NCI-H2107 treated with DMSO at 0.1 percent for 48 hours (cell line): Measurements from ENCODE around the gene CUX1.
"Not testable (repeated sequence)": the region's sequence is repeated elsewhere in the genome, so short reads cannot be mapped to it uniquely, and the experiment has no call there.

Experiments used
- DNase-seq: peaks from one replicate; lab custom pipeline; 2025; ENCODE audit not compliant: unreplicated experiment; lab: John Stamatoyannopoulos, UW

The CUX1 gene

DNA sequence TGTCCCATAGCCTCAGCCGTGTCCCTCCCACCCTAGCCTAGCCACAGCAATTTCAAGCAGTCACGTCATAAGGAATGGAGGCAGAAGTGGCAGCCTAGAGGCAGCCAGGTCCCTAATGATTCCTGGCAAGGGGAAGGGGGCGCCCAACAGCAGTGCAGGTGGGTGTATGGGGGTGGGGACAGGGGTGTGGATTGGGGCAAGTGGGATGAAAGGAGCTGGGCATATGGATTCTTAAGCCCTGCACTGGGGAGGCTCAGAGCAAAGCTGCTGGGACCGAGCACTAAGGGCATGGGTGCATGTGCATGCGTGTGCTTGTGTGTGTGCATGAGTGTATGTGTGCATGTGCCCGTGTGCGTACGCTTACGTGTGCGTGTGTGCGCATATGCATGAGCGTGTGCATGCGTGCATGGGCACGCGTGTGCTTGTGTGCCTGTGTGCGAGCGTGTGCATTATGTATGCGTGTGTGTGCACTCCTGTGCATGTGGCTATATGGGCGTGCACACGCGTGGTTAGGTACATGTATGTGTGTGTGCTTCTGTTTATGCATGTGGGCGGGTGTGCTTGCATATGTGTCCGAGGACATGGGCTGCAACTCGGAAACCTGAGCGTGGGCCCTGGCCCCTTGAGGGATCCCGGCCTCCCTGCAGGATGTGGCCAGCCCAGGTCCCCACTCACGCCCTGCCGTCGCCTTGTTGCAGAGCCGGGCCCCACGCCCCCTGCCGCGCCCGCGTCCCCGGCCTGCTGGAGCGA is 503.4 kb downstream of the CUX1 start:
- DNase-seq: no peak

DNA sequence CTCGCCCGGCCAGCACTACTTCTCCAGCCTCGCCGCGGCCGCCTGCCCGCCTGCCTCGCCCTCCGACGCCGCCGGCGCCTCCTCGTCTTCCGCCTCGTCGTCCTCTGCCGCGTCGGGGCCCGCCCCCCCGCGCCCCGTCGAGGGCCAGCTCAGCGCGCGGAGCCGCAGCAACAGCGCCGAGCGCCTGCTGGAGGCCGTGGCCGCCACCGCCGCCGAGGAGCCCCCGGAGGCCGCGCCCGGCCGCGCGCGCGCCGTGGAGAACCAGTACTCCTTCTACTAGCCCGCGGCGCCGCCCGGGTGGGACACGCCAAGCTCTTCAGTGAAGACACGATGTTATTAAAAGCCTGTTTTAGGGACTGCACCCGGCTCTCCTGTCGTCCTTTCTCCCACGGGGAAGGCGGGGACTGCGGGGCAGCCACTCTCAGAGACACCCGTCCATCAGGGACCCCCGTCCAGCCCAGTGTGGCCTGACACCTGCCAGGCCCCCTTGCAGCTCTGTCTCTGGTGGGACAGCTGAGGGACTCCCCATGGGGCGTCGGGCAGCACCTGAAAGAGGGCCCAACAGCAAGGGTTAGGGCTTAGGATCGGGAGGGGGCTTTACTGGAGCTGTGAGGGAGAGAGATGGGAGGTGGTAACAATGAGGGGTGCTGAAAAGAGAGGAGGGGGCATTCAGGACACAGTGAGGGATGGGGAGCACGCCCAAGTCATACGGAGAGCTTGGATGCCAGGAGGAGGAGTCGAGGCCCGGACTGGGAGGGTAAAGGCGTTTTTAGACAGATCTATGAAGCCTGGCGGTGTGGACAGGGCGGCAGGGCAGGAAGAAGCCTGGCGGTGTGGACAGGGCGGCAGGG is 504.1 kb downstream of the CUX1 start:
- DNase-seq: no peak

GRCh38 chr7:102322202-102322715 is 504.8 kb downstream of the CUX1 start:
- no peak for DNase-seq

- DNase-seq: no peak
These were observed 506.4 kb downstream of the CUX1 start for GRCh38 chr7:102323914-102324195.

GRCh38 chr7:102325106-102325505 is 507.7 kb downstream of the CUX1 start:
- DNase-seq: not testable (repeated sequence)

DNA sequence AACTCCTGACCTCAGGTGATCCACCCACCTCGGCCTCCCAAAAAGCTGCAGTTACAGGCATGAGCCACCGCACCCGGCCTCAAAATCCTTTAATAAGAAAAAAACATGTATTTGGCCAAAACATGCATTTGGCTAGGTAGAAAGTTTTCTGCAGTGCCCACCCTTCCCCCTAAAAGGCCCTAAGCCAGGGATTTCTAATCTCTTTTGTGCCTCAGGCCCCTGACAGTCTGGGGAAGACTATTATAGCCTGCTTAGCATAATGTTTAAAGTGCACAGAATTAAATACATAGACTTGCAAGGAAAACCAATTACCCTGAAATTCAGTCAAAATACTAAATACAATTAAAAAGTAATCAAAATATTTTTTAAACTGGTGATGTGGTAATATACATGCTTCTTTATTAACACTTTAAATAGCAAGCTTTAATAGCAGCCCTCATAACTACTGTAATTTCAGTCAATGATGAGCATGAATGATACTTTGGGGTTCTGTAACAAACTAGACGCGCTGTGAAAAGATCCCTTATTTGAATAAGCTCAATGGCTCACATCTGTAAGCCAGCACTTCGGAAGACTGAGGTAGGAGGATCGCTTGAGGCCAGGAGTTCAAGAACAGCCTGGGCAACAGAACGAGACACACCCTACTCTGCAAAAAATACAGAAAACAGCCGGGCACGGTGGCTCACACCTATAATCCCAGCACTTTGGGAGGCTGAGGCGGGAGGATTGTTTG is 508.9 kb downstream of the CUX1 start:
- no peak for DNase-seq

DNA sequence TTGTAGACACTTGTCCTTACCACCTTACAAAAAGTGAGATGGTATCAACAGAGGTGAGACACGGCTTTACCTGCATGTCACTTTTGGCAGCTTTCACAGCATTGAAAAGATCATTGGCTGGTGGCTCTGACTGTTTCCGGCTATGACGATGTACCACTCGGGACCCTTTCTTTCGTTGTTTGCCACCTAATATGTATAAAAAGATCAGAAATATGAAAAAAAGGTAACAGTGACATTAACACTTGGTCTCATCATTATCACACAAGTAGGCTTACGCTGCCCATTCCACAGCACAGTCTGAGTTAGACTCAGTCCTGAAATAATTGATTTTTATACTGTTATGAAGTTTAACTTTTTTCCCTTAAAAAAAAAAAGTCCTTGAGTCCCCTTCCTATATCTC is 509.8 kb downstream of the CUX1 start:
- not testable (repeated sequence) for DNase-seq

- DNase-seq: not testable (repeated sequence)
These were observed 511.4 kb downstream of the CUX1 start for GRCh38 chr7:102328863-102329262.

DNA sequence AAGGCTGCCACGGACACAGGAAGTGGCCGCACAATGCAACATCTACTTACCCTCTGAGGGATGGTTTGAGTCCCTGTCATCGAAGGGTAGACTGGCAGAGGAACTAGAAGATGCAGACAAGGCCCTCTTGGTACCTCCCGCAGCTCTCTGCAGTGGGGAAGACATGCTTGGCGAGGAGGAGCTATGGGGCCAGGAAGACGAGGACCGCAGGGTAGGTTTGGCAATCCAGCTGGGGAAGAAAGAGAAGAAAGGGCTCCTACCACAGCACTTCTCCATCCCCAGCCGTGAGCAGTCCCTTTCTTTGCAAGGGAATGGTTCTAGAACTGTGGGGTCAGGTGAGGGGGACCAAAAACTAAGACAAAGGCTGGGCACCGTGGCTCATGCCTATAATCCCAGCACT is 511.9 kb downstream of the CUX1 start:
- DNase-seq: not testable (repeated sequence)

DNA sequence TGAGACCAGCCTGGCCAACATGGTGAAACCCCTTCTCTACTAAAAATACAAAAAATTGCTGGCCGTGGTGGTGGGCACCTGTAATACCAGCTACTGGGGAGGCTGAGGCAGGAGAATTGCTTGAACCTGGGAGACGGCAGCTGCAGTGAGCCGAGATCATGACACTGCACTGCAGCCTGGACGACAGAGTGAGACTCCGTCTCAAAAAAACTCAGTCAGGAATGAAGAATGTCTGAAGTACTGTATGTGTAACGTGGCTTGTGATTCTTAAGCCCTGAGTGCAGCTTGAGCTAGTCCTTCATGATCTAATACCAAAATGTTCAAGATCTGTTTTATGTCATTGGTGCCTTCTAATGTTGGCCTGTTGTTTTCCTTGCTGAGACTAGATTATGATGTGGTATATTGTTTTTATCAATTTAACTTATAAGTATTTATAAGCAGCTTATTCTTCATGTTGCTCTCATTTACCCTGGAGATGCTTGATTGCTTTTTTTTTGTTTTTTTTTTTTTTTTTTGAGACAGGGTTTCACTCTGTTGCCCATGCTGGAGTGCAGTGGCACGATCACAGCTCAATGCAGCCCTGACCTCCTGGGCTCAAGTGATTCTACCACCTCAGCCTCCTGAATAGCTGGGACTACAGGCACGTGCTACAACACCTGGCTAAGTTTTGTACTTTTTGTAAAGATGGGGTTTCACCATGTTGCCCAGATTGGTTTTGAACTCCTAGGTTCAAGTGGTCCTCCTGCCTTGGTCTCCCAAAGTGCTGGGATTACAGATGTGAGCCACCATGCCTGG is 513.4 kb downstream of the CUX1 start:
- not testable (repeated sequence) for DNase-seq
